ENCODE measurements around the gene KDM4C. TPM values are rescaled to one million over a fixed set of nuclear protein-coding genes. Genes with fewer than 3 reads are reported as not detected.

The KDM4C gene
- total and polyA plus RNA-seq, 10 donors, result 11.1 to 85.5 (median 61.9) TPM

DNA sequence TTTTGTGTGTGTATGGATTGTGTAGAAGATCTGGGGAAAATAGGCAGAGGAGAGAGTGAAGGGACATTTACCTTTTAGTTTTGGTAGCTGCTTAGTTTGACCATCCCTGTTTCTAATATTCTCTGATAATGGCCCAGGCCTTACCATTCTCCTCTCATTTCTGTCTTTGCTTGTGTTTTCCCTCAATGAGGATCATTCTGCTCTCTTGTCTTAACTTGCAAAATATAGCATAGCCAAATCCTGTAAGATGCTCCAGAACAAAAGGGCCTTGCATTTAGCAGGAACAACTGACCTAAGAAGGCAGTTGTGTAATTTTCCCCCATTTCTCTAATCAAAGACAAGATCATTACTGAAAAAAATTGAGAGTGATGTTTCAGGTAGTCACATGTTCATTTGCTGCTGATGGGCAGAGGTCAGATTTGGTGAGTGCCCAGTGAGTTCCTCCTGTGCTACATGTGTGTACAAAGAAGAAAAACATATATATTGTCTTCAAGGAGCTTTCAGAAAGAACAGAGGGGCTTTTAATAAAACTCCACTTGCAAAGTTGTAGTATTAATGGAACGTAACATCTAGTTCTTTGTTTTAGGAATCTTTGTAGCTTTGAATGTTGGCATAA is 139.5 kb downstream of the KDM4C start:
- Histone ChIP-seq H3K36me3 (peaks cover 0 to 58% (median 20%) of the 10 kb centered on the region in 6 donors), H3K9me3 (no peaks in the 10 kb centered on the region), H3K4me3 (no peak overlapping the region), H3K4me1 (peaks cover 0 to 26% (median 4%) of the 10 kb centered on the region in 6 donors), H3K27ac (no peak overlapping the region), H3K27me3 (replicated peaks in 1 of 7) (no peaks in the 10 kb centered on the region)
- DNase-seq, result no peak
- WGBS, 5 donors, result 71 to 95% (median 88%) methylated on average over 1 of the region's 1 CpG
- intact Hi-C loops (cut with DNase I; ENCODE audit: low total_unique reads), result no loop called here
- TF ChIP-seq POLR2A (IDR thresholded peaks at IDR 0.05) (no peak), POLR2AphosphoS5 (IDR thresholded peaks at IDR 0.05) (no peak)
- TF ChIP-seq, protein P1, sequence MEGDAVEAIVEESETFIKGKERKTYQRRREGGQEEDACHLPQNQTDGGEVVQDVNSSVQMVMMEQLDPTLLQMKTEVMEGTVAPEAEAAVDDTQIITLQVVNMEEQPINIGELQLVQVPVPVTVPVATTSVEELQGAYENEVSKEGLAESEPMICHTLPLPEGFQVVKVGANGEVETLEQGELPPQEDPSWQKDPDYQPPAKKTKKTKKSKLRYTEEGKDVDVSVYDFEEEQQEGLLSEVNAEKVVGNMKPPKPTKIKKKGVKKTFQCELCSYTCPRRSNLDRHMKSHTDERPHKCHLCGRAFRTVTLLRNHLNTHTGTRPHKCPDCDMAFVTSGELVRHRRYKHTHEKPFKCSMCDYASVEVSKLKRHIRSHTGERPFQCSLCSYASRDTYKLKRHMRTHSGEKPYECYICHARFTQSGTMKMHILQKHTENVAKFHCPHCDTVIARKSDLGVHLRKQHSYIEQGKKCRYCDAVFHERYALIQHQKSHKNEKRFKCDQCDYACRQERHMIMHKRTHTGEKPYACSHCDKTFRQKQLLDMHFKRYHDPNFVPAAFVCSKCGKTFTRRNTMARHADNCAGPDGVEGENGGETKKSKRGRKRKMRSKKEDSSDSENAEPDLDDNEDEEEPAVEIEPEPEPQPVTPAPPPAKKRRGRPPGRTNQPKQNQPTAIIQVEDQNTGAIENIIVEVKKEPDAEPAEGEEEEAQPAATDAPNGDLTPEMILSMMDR (IDR thresholded peaks at IDR 0.05 in 8 of 11, conservative IDR thresholded peaks at IDR 0.05 in 3 of 11), result no peak

DNA sequence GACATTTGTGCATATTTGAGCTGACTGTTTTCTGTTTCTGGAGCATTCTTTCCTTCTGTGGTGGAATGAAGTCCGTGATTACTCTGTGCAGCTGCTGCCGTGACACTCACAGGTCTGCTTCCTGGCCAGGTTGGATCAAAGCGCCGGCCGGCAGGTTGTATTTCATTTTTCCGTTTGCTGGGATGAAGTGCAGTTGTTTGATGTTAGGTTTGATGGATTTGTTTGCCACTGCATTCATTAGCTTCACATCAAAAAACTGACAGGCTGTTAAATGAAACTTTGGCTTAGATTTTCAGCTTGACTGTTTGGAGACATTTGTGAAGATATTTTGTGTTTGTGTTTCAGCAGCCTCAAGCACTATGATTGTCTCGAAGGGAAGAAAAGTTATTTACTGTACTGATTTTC is 140.1 kb downstream of the KDM4C start:
- WGBS, 5 donors, result 62 to 87% (median 82%) methylated on average over 7 of the region's 7 CpGs
- DNase-seq, result no peak
- no peaks in the 10 kb centered on the region for H3K9me3 ChIP-seq
- intact Hi-C loops (cut with DNase I; ENCODE audit: low total_unique reads), result no loop called here
- TF ChIP-seq POLR2A (IDR thresholded peaks at IDR 0.05) (no peak), POLR2AphosphoS5 (IDR thresholded peaks at IDR 0.05) (no peak)
- TF ChIP-seq, protein P1 (IDR thresholded peaks at IDR 0.05 in 8 of 11, conservative IDR thresholded peaks at IDR 0.05 in 3 of 11), result no peak
- peaks cover 0 to 56% (median 20%) of the 10 kb centered on the region in 6 donors for H3K36me3 ChIP-seq
- no peak overlapping the region for H3K27ac ChIP-seq
- no peaks in the 10 kb centered on the region for H3K27me3 ChIP-seq (replicated peaks in 1 of 7)
- peaks cover 0 to 30% (median 4%) of the 10 kb centered on the region in 6 donors for H3K4me1 ChIP-seq
- no peak overlapping the region for H3K4me3 ChIP-seq

DNA sequence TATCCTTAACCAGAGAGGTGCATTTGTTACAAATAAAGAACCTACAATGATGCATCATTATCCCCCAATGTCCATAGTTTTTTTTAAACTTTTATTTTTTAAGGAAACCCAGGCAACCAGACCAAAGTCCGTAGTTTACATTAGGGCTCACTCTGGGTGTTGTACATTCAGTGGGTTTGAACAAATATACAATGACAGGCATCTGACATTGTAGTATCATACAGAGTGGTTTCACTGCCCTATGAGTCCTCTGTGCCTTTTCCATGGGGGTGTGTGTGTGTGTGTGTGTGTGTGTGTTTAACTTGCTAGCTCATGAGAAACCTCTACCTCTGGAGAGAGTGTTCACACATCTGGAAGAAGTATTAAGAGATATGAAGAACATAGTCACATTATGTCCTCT is 141.5 kb downstream of the KDM4C start:
- Histone ChIP-seq H3K4me3 (no peak overlapping the region), H3K36me3 (peaks cover 0 to 53% (median 12%) of the 10 kb centered on the region in 6 donors), H3K4me1 (peaks cover 0 to 16% (median 0%) of the 10 kb centered on the region in 6 donors), H3K27ac (no peak overlapping the region), H3K27me3 (replicated peaks in 1 of 7) (no peaks in the 10 kb centered on the region), H3K9me3 (no peaks in the 10 kb centered on the region)
- intact Hi-C loops (cut with DNase I; ENCODE audit: low total_unique reads), result no loop called here
- no peak for TF ChIP-seq POLR2AphosphoS5 (IDR thresholded peaks at IDR 0.05)
- TF ChIP-seq, protein P1 (IDR thresholded peaks at IDR 0.05 in 8 of 11, conservative IDR thresholded peaks at IDR 0.05 in 3 of 11), result no peak
- TF ChIP-seq POLR2A (IDR thresholded peaks at IDR 0.05), result no peak
- 49 to 100% (median 58%) methylated on average over 1 of the region's 1 CpG for WGBS, 5 donors
- no peak for DNase-seq

DNA sequence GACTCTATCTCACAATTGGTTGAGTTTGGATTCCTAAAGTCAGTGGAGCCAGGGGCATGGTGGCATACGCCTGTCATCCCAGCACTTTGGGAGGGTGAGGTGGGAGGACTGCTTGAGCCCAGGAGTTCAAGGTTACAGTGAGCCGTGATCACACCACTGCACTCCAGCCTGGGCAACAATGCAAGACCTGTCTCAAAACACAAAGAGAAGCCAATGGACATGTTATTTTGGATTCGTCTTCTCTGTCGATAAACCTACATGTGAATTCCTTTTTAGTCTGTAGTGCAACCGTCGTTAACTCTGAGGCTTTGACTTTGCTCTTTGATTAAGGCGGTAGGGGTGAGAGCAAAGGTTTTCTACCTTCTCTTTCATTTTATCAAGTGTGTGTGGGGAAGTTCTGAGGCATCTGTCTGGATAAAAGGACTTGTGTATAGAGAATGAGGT is 142.7 kb downstream of the KDM4C start:
- no peak for DNase-seq
- TF ChIP-seq POLR2AphosphoS5 (IDR thresholded peaks at IDR 0.05) (no peak), POLR2A (IDR thresholded peaks at IDR 0.05) (no peak)
- TF ChIP-seq, protein P1 (IDR thresholded peaks at IDR 0.05 in 8 of 11, conservative IDR thresholded peaks at IDR 0.05 in 3 of 11), result no peak
- no peak overlapping the region for H3K27ac ChIP-seq
- peaks cover 0 to 10% (median 0%) of the 10 kb centered on the region in 6 donors for H3K4me1 ChIP-seq
- H3K4me3 ChIP-seq, result no peak overlapping the region
- no peaks in the 10 kb centered on the region for H3K9me3 ChIP-seq
- intact Hi-C loops (cut with DNase I; ENCODE audit: low total_unique reads), result no loop called here
- H3K36me3 ChIP-seq, result peaks cover 0 to 47% (median 11%) of the 10 kb centered on the region in 6 donors
- H3K27me3 ChIP-seq (replicated peaks in 1 of 7), result no peaks in the 10 kb centered on the region
- 88 to 99% (median 96%) methylated on average over 7 of the region's 7 CpGs for WGBS, 5 donors
